H9 (cell line): Measurements from ENCODE around the gene ERVK3-1. TPM values are rescaled to one million over a fixed set of nuclear protein-coding genes. Genes with fewer than 3 reads are reported as not detected.

Source experiments
- DNase-seq: peaks from one replicate; pipeline ENCODE4 v3.0.0-alpha.2; 2017
- H2AFZ ChIP-seq: one replicate; pipeline ENCODE4 v1.6.1; 2013; ENCODE audit warnings: mild to moderate bottlenecking, low read length, control low read depth, moderate library complexity
- H2AK5ac ChIP-seq: 2 replicates; pipeline ENCODE4 v1.6.1; 2013; ENCODE audit warnings: low read length, control low read depth, mixed read lengths; ENCODE audit not compliant: insufficient read length
- H2BK120ac ChIP-seq: one replicate; pipeline ENCODE4 v1.6.1; 2013; ENCODE audit warnings: low read depth, mild to moderate bottlenecking, low read length, control low read depth, inconsistent platforms; ENCODE audit not compliant: poor library complexity, severe bottlenecking
- H2BK12ac ChIP-seq: 2 replicates; pipeline ENCODE4 v1.6.1; 2013; ENCODE audit warnings: low read length, control low read depth, mixed read lengths, low read depth; ENCODE audit not compliant: insufficient read length
- H2BK15ac ChIP-seq: 2 replicates; pipeline ENCODE4 v1.6.1; 2013; ENCODE audit warnings: low read depth, low read length, control low read depth
- H2BK20ac ChIP-seq: one replicate; pipeline ENCODE4 v1.6.1; 2013; ENCODE audit warnings: low read depth, mild to moderate bottlenecking, low read length, control low read depth, inconsistent platforms; ENCODE audit not compliant: poor library complexity, severe bottlenecking
- H2BK5ac ChIP-seq: 2 replicates; pipeline ENCODE4 v1.6.1; 2013; ENCODE audit warnings: low read length, control low read depth, mixed read lengths; ENCODE audit not compliant: insufficient read length
- H3K14ac ChIP-seq: 2 replicates; pipeline ENCODE4 v1.6.1; 2013; ENCODE audit warnings: low read length, control low read depth; ENCODE audit not compliant: insufficient read depth
- H3K18ac ChIP-seq: 2 replicates; pipeline ENCODE4 v1.6.1; 2013; ENCODE audit warnings: low read depth, mild to moderate bottlenecking, mixed read lengths, low read length, control low read depth; ENCODE audit not compliant: insufficient read length
- H3K23ac ChIP-seq: 2 replicates; pipeline ENCODE4 v1.6.1; 2013; ENCODE audit warnings: low read length, control low read depth, mixed read lengths, low read depth; ENCODE audit not compliant: insufficient read length
- H3K23me2 ChIP-seq: 2 replicates; pipeline ENCODE4 v1.6.1; 2013; ENCODE audit warnings: low read depth, mild to moderate bottlenecking, mixed read lengths, low read length, control low read depth; ENCODE audit not compliant: insufficient read length, poor library complexity, severe bottlenecking
- H3K27ac ChIP-seq: 2 replicates; pipeline ENCODE4 v1.5.1; 2013; ENCODE audit warnings: low read length, control low read depth, mixed read lengths, low read depth; ENCODE audit not compliant: insufficient read length
- H3K27me3 ChIP-seq: 2 replicates; pipeline ENCODE4 v1.6.1; 2013; ENCODE audit warnings: low read length, control low read depth, inconsistent platforms; ENCODE audit not compliant: insufficient read depth
- H3K4ac ChIP-seq: 2 replicates; pipeline ENCODE4 v1.6.1; 2013; ENCODE audit warnings: low read depth, mild to moderate bottlenecking, control low read depth, inconsistent platforms, low read length, moderate library complexity
- H3K4me1 ChIP-seq: 2 replicates; pipeline ENCODE4 v1.6.1; 2013; ENCODE audit warnings: low read length, control low read depth, inconsistent platforms; ENCODE audit not compliant: insufficient read depth
- H3K4me2 ChIP-seq: 2 replicates; pipeline ENCODE4 v1.6.1; 2013; ENCODE audit warnings: low read length, control low read depth, mixed read lengths; ENCODE audit not compliant: insufficient read length, insufficient read depth
- H3K56ac ChIP-seq: 2 replicates; pipeline ENCODE4 v1.6.1; 2013; ENCODE audit warnings: low read depth, mild to moderate bottlenecking, mixed read lengths, low read length, control low read depth; ENCODE audit not compliant: insufficient read length
- H3K79me1 ChIP-seq: 2 replicates; pipeline ENCODE4 v1.6.1; 2013; ENCODE audit warnings: low read depth, mild to moderate bottlenecking, moderate library complexity, low read length, control low read depth, inconsistent platforms; ENCODE audit not compliant: insufficient read depth, poor library complexity, severe bottlenecking
- H3K79me2 ChIP-seq: 2 replicates; pipeline ENCODE4 v1.6.1; 2013; ENCODE audit warnings: low read length, control low read depth, inconsistent platforms; ENCODE audit not compliant: insufficient read depth
- H3K9ac ChIP-seq: 2 replicates; pipeline ENCODE4 v1.6.1; 2013; ENCODE audit warnings: low read length, control low read depth, mixed read lengths; ENCODE audit not compliant: insufficient read length; ENCODE audit errors: extremely low read depth
- H3K9me3 ChIP-seq: one replicate; pipeline ENCODE4 v1.6.1; 2013; ENCODE audit warnings: low read depth, low read length, inconsistent platforms; ENCODE audit not compliant: control insufficient read depth
- H3T11ph ChIP-seq: one replicate; pipeline ENCODE4 v1.6.1; 2013; ENCODE audit warnings: mild to moderate bottlenecking, low read length, control low read depth, inconsistent platforms
- H4K20me1 ChIP-seq: one replicate; pipeline ENCODE4 v1.6.1; 2013; ENCODE audit not compliant: control insufficient read depth, insufficient read length, insufficient read depth
- H4K5ac ChIP-seq: 2 replicates; pipeline ENCODE4 v1.6.1; 2013; ENCODE audit warnings: low read depth, mild to moderate bottlenecking, mixed read lengths, low read length, control low read depth; ENCODE audit not compliant: insufficient read length
- H4K8ac ChIP-seq: replicated peaks from 2 replicates; pipeline ENCODE4 v1.6.1; 2013; ENCODE audit warnings: low read length, control low read depth, mixed read lengths, low read depth; ENCODE audit not compliant: insufficient read length
- H4K91ac ChIP-seq: 2 replicates; pipeline ENCODE4 v1.6.1; 2013; ENCODE audit warnings: low read depth, mild to moderate bottlenecking, moderate library complexity, mixed read lengths, low read length, control low read depth; ENCODE audit not compliant: insufficient read length
- H3K27ac Mint-ChIP-seq, 3 experiments: 2 replicates in 2 of 3; 3 replicates in 1 of 3; pipeline ENCODE4 v1.8.0; 2020 to 2021; ENCODE audit warnings: mixed read lengths in 3 of 3, mild to moderate bottlenecking in 1 of 3, moderate library complexity in 1 of 3
- H3K27me3 Mint-ChIP-seq: 2 replicates; pipeline ENCODE4 v1.8.0; 2021; ENCODE audit warnings: low read depth, mild to moderate bottlenecking, moderate library complexity, mixed read lengths
- H3K36me3 Mint-ChIP-seq, 3 experiments: 2 replicates in 2 of 3; 3 replicates in 1 of 3; pipeline ENCODE4 v1.8.0; 2020 to 2021; ENCODE audit warnings: low read depth in 3 of 3, mixed read lengths in 3 of 3; ENCODE audit not compliant: insufficient read depth in 1 of 3
- H3K4me1 Mint-ChIP-seq, 2 experiments: 2 replicates each; pipeline ENCODE4 v1.8.0; 2020; ENCODE audit warnings: mixed read lengths in 2 of 2
- H3K4me3 Mint-ChIP-seq, 2 experiments: 2 replicates in 1 of 2; 3 replicates in 1 of 2; pipeline ENCODE4 v1.8.0; 2020 to 2021; ENCODE audit warnings: mild to moderate bottlenecking in 2 of 2, mixed read lengths in 2 of 2, moderate library complexity in 1 of 2
- H3K9me3 Mint-ChIP-seq, 2 experiments: 2 replicates in 1 of 2; 3 replicates in 1 of 2; pipeline ENCODE4 v1.8.0; 2020; ENCODE audit warnings: mild to moderate bottlenecking in 2 of 2, mixed read lengths in 2 of 2, moderate library complexity in 1 of 2
- WGBS: extraction: QIAGEN DNeasy Blood & Tissue Kit; methylation state at CpG from one replicate; pipeline ENCODE4 v1.1.7; 2013; ENCODE audit warnings: missing lambda C conversion rate, low lambda C conversion rate, mixed read lengths; ENCODE audit not compliant: insufficient read length; ENCODE audit errors: extremely low coverage; 5-methylcytosine and 5-hydroxymethylcytosine counted together
- total RNA-seq: library from RNA; stranded (reverse); gene quantifications from 2 replicates; pipeline ENCODE4 v1.2.1, GENCODE V29; 2021
- TF ChIP-seq, protein P1 (sequence below): fragments of 200-600 bp; sonication (generic); conservative IDR thresholded peaks from 3 replicates; pipeline ENCODE4 v1.8.0; 2021; ENCODE audit warnings: antibody characterized with exemption, mild to moderate bottlenecking

ERVK3-1 gene
- total RNA-seq, 1 experiment from 2014 or later, result 43.7 TPM

DNA sequence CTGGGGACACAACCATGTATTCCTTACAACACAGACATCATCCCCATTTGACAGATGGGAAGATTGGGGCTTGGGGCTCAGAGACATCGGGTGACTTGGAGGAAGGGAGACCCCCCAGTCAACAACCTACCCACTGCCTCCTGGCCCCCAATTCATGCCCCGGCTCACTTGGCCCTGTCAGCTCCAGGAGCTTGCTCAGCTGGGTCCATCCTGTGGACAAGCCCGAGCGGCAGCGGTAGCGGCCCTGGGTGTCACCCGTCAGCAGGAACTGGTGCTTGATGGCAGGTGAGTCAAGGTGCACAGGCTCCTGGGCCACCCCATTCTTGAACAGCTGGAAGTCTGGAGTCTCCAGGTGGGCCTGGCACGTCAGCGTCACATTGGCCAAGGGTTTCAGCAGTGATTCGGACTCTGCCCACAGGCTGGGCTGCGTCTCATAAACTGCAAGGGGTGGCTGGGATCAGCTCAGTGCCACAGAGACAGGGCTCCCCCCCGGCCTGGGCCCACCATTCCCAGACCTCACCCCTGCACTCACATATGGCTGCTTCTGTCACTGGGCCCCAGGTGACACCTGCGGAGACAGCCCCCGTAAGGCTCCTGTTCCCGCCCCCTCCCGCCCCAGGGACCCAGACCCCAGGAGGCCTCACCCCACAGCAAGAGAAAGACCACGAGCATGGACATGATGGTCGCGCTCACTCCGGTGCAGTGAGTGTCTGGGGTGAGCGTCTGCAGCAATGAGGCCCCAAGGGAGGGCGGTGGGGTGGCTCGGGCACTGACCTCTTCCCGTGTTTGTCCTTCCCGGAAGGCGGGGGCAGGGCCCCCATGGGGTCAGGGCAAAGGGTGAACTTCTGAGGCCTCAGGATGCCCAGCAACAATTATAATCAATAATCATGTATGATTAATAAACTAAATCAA is 47.8 kb downstream of the ERVK3-1 start, which contains the start of gene A1BG:
TSS of gene A1BG (minus strand) at position 733 of the 912 bp plus-strand sequence. CDS start at position 678, 55 bp downstream.
- WGBS, result no CpG with 5 or more reads among the region's 26 CpGs
- Histone ChIP-seq H2AFZ (no peak within 1 kb of the TSS), H3K79me2 (no peaks in the 10 kb centered on the region), H3K14ac (no peak within 1 kb of the TSS), H4K91ac (no peak within 1 kb of the TSS), H3K18ac (no peak within 1 kb of the TSS), H3K23me2 (peaks cover 2% of the 10 kb centered on the region), H4K8ac (no peak within 1 kb of the TSS), H2AK5ac (no peak within 1 kb of the TSS), H3K79me1 (no peaks in the 10 kb centered on the region), H3K27me3 (no peaks in the 10 kb centered on the region), H3K4me1 (no peaks in the 10 kb centered on the region), H4K20me1 (no peaks in the 10 kb centered on the region), H2BK12ac (no peak within 1 kb of the TSS), H3K4me2 (no peak within 1 kb of the TSS), H3K9me3 (no peaks in the 10 kb centered on the region), H3K27ac (no peak within 1 kb of the TSS), H2BK20ac (no peak within 1 kb of the TSS), H3T11ph (no peak within 1 kb of the TSS), H2BK15ac (no peak within 1 kb of the TSS), H3K9ac (no peak within 1 kb of the TSS), H2BK120ac (no peak within 1 kb of the TSS), H3K23ac (no peak within 1 kb of the TSS), H3K4ac (no peak within 1 kb of the TSS), H3K56ac (no peak within 1 kb of the TSS), H2BK5ac (no peak within 1 kb of the TSS), H4K5ac (no peak within 1 kb of the TSS)
- TF ChIP-seq, protein P1, sequence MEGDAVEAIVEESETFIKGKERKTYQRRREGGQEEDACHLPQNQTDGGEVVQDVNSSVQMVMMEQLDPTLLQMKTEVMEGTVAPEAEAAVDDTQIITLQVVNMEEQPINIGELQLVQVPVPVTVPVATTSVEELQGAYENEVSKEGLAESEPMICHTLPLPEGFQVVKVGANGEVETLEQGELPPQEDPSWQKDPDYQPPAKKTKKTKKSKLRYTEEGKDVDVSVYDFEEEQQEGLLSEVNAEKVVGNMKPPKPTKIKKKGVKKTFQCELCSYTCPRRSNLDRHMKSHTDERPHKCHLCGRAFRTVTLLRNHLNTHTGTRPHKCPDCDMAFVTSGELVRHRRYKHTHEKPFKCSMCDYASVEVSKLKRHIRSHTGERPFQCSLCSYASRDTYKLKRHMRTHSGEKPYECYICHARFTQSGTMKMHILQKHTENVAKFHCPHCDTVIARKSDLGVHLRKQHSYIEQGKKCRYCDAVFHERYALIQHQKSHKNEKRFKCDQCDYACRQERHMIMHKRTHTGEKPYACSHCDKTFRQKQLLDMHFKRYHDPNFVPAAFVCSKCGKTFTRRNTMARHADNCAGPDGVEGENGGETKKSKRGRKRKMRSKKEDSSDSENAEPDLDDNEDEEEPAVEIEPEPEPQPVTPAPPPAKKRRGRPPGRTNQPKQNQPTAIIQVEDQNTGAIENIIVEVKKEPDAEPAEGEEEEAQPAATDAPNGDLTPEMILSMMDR, result no peak
- Mint-ChIP-seq H3K4me3 (peak within 1 kb of the TSS in 1 of 2 experiments; percentile 60; a peak in 1 of 5 replicates), H3K4me1 (peaks cover 0 to 4% of the 10 kb centered on the region in 2 experiments; a peak in 2 of 4 replicates), H3K36me3 (peaks cover 0 to 4% (median 2%) of the 10 kb centered on the region in 3 experiments; a peak in 4 of 7 replicates), H3K9me3 (no peaks in the 10 kb centered on the region), H3K27ac (peak within 1 kb of the TSS in 1 of 3 experiments; percentile 29; a peak in 1 of 7 replicates), H3K27me3 (no peaks in the 10 kb centered on the region)
- no peak for DNase-seq
